OCI-LY3 (cell line): Measurements from ENCODE around the gene S100A7A.

Experiments used
- H2AFZ ChIP-seq: fragments of 200-600, 300-600 bp; shearing (Covaris generic); 2 replicates; pipeline ENCODE4 v1.6.0; 2014; ENCODE audit warnings: antibody characterized with exemption, low read depth, low read length
- H3K27ac ChIP-seq: fragments of 200-600, 300-600 bp; sonication (generic); 2 replicates; pipeline ENCODE4 v1.5.1; 2014; ENCODE audit warnings: mild to moderate bottlenecking, low read length, moderate library complexity, mixed read lengths
- H3K27me3 ChIP-seq: fragments of 200-600, 300-600 bp; sonication (generic); 2 replicates; pipeline ENCODE4 v1.6.1; 2014; ENCODE audit warnings: low read depth, low read length, mixed read lengths
- H3K36me3 ChIP-seq: fragments of 200-600, 300-600 bp; sonication (generic); replicated peaks from 2 replicates; pipeline ENCODE3; 2014; ENCODE audit warnings: low read depth, low read length, mixed read lengths
- H3K4me1 ChIP-seq: fragments of 300-600, 200-600 bp; sonication (generic); 2 replicates; pipeline ENCODE4 v1.6.1; 2014; ENCODE audit warnings: low read length, mixed read lengths
- H3K4me2 ChIP-seq: fragments of 200-600, 300-600 bp; sonication (generic); 2 replicates; pipeline ENCODE4 v1.6.1; 2014; ENCODE audit warnings: low read length, mixed read lengths
- H3K4me3 ChIP-seq: fragments of 300-600, 200-600 bp; sonication (generic); 2 replicates; pipeline ENCODE4 v1.5.1; 2014; ENCODE audit warnings: antibody characterized with exemption, mild to moderate bottlenecking, low read length, moderate library complexity
- H3K79me2 ChIP-seq: fragments of 300-600, 200-600 bp; shearing (Covaris generic); 2 replicates; pipeline ENCODE4 v1.6.1; 2014; ENCODE audit warnings: mild to moderate bottlenecking, low read length, mixed read lengths
- H3K9ac ChIP-seq: fragments of 300-600, 200-600 bp; shearing (Covaris generic); 2 replicates; pipeline ENCODE4 v1.6.0; 2014; ENCODE audit warnings: mild to moderate bottlenecking, low read length, moderate library complexity
- H3K9me3 ChIP-seq: fragments of 200-600, 300-600 bp; shearing (Covaris generic); 2 replicates; pipeline ENCODE4 v1.6.1; 2014; ENCODE audit warnings: low read length, mixed read lengths; ENCODE audit not compliant: insufficient read depth
- H4K20me1 ChIP-seq: fragments of 200-600, 300-600 bp; sonication (generic); 2 replicates; pipeline ENCODE4 v1.6.1; 2016; ENCODE audit warnings: low read length, mixed read lengths; ENCODE audit not compliant: insufficient read depth
- EZH2phosphoT487 ChIP-seq: fragments of 200-600 bp; shearing (Covaris generic); IDR thresholded peaks from 2 replicates; pipeline ENCODE4 v1.6.1; 2018; ENCODE audit warnings: antibody characterized with exemption, mixed run types, low read depth
- TF ChIP-seq, protein P1 (sequence below): fragments of 200-600, 300-600 bp; sonication (generic); IDR thresholded peaks from 2 replicates; pipeline ENCODE4 v1.5.1; 2014; ENCODE audit warnings: antibody characterized with exemption, low read length, low read depth

The S100A7A gene

DNA sequence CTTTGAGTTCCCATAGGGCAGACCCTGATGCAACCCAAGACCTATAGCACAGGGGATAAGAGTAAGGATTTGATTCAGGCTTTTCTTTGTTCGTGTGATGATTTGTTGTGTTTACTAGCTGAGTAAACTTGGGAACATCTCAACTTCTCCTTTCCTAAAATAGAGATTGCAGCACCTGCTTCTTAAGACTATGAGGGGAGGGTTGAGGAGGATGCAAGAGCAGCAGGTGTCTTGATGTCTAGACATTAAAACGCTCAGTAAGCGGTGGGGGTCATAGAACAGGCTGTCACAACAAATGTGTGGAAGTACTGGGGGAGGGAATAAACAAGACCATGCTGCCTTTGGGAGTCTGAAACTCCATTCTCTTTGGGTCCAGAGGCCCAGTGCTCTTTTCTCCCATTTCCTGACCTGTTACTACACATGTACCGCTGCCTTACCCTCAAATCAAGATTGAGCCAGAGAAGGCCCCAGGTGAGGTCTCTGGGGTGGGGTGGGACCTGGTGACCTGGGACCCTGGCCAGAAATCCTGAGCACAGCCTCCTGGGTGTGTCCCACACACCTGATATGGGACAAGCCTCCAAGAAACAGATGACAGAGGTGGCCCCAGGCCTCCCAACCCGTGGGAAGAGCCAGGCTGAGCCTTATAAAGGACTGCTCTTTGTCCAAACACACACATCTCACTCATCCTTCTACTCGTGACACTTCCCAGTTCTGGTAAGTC is at the start of gene S100A7A:
S100A7A (plus strand) TSS at position 671 of the 721 bp plus-strand sequence. CDS start 1,563 bp downstream, outside the sequence.
- TF ChIP-seq EZH2phosphoT487: no peak
- TF ChIP-seq, protein P1, sequence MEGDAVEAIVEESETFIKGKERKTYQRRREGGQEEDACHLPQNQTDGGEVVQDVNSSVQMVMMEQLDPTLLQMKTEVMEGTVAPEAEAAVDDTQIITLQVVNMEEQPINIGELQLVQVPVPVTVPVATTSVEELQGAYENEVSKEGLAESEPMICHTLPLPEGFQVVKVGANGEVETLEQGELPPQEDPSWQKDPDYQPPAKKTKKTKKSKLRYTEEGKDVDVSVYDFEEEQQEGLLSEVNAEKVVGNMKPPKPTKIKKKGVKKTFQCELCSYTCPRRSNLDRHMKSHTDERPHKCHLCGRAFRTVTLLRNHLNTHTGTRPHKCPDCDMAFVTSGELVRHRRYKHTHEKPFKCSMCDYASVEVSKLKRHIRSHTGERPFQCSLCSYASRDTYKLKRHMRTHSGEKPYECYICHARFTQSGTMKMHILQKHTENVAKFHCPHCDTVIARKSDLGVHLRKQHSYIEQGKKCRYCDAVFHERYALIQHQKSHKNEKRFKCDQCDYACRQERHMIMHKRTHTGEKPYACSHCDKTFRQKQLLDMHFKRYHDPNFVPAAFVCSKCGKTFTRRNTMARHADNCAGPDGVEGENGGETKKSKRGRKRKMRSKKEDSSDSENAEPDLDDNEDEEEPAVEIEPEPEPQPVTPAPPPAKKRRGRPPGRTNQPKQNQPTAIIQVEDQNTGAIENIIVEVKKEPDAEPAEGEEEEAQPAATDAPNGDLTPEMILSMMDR: no peak
- peak within 1 kb of the TSS; percentile 43 for H3K4me2 ChIP-seq
- H4K20me1 ChIP-seq: no peaks in the 10 kb centered on the region

DNA sequence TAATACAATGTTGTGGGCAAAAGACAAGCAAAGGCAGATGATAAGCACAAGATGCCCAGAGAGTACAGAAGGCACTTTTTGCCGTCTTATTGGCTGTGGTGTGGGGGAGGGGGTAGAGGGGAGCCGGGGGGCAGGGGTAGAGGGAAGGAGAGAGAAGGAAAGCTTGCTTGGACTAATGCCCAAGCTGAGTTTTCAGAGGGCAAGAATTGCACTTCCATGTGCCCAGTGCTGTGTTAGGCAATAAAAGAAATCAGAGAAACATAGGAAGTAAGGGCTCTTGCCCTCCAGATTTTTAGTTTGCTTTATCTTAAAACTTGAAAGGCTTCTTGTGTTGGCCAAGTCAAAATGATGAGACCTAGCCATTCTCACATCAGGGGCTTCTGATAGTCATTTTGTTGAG is 49.2 kb upstream of the S100A7A start:
- peaks cover 45% of the 10 kb centered on the region for H3K27me3 ChIP-seq
- H2AFZ ChIP-seq: no peak overlapping the region
- H3K9ac ChIP-seq: no peak overlapping the region
- no peaks in the 10 kb centered on the region for H3K36me3 ChIP-seq
- no peak overlapping the region for H3K4me3 ChIP-seq
- H3K27ac ChIP-seq: no peak overlapping the region
- H3K9me3 ChIP-seq: no peaks in the 10 kb centered on the region
- peaks cover 8% of the 10 kb centered on the region for H3K4me1 ChIP-seq
- H3K4me2 ChIP-seq: no peak overlapping the region
- no peaks in the 10 kb centered on the region for H4K20me1 ChIP-seq
- no peak for TF ChIP-seq EZH2phosphoT487
- TF ChIP-seq, protein P1: no peak
- no peaks in the 10 kb centered on the region for H3K79me2 ChIP-seq

More for the DNA sequence above, at the start of gene S100A7A:
- Histone ChIP-seq H3K9me3 (no peaks in the 10 kb centered on the region), H3K36me3 (no peaks in the 10 kb centered on the region), H3K4me1 (peaks cover 23% of the 10 kb centered on the region), H3K27me3 (peaks cover 20% of the 10 kb centered on the region), H2AFZ (no peak within 1 kb of the TSS), H3K79me2 (no peaks in the 10 kb centered on the region), H3K27ac (peak within 1 kb of the TSS; percentile 36), H3K4me3 (no peak within 1 kb of the TSS), H3K9ac (no peak within 1 kb of the TSS)

DNA sequence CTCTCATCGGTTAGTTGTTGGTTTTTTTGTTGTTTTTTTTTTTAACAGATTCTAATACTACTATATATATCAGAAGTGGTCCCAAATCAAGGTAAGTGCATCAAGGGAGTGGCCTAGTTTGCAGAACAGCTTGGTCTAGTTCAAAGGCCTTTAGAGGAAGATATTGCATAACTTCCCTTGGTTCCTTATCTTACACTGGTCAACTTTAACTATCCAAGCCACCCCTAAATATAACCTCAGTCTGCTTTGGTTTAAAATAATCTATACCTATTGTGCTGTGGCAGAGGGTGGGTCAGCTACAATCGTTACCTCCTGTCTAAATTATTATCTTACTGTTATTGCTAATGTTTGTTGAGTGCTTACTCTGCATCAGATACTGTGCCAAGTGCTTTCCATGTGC is 47.8 kb upstream of the S100A7A start:
- no peak for TF ChIP-seq EZH2phosphoT487
- TF ChIP-seq, protein P1: no peak
- H2AFZ ChIP-seq: no peak overlapping the region
- H3K9ac ChIP-seq: no peak overlapping the region
- no peaks in the 10 kb centered on the region for H4K20me1 ChIP-seq
- peaks cover 8% of the 10 kb centered on the region for H3K4me1 ChIP-seq
- no peak overlapping the region for H3K4me2 ChIP-seq
- no peak overlapping the region for H3K4me3 ChIP-seq
- H3K27ac ChIP-seq: no peak overlapping the region
- no peaks in the 10 kb centered on the region for H3K79me2 ChIP-seq
- H3K36me3 ChIP-seq: no peaks in the 10 kb centered on the region
- peaks cover 40% of the 10 kb centered on the region for H3K27me3 ChIP-seq
- no peaks in the 10 kb centered on the region for H3K9me3 ChIP-seq

DNA sequence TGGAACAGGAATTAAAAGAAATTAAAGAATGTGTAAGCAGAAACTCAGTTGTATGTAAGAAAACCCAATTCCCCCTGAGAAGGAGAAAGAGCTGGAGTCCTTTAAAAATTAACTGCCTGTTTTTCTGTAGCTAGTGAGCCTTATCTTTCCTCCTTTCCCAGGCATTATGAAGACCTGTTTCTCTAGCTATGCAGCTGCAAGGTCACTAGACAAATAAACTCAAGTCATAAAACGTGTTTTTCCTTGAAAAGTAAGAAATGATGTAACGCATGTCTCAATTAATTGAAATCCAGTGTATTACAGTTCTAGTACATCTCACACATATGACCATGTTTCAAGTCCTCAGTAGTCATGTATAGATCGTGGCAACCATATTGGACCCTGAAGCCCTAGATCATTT is 46.2 kb upstream of the S100A7A start:
- no peaks in the 10 kb centered on the region for H3K36me3 ChIP-seq
- peaks cover 5% of the 10 kb centered on the region; the same call in 1 of the 2 replicates for H3K4me1 ChIP-seq
- no peak overlapping the region for H3K4me3 ChIP-seq
- TF ChIP-seq, protein P1: no peak
- no peak for TF ChIP-seq EZH2phosphoT487
- no peak overlapping the region for H3K4me2 ChIP-seq
- H3K9me3 ChIP-seq: no peaks in the 10 kb centered on the region
- H4K20me1 ChIP-seq: no peaks in the 10 kb centered on the region
- H3K9ac ChIP-seq: no peak overlapping the region
- H3K27ac ChIP-seq: no peak overlapping the region
- no peaks in the 10 kb centered on the region for H3K79me2 ChIP-seq
- peaks cover 45% of the 10 kb centered on the region for H3K27me3 ChIP-seq
- H2AFZ ChIP-seq: no peak overlapping the region
